GM12878 (cell line): ENCODE data around the gene ICAM2. TPM values are rescaled to one million over a fixed set of nuclear protein-coding genes. Genes with fewer than 3 reads are reported as not detected.
A peak's percentile ranks its signal among the peaks of the same experiment; 100 is the strongest.

Experiments
- ASH2L ChIP-seq: fragments of 300-600, 200-600 bp; sonication (generic); IDR thresholded peaks from 2 replicates; pipeline ENCODE4 v1.6.1; 2017; ENCODE audit warnings: low read depth, mild to moderate bottlenecking, borderline replicate concordance
- BCLAF1 ChIP-seq: fragments of 450-650 bp; IDR thresholded peaks from 2 replicates; pipeline ENCODE4 v1.6.1; 2017; ENCODE audit warnings: antibody characterized with exemption, mild to moderate bottlenecking, moderate library complexity
- CEBPZ ChIP-seq: fragments of 150-350 bp; IDR thresholded peaks from 2 replicates; pipeline ENCODE4 v1.6.1; 2016; ENCODE audit warnings: low read depth, low read length
- CHD4 ChIP-seq: fragments of 200-600 bp; sonication (generic); IDR thresholded peaks from 2 replicates; pipeline ENCODE4 v1.6.1; 2016; ENCODE audit warnings: mild to moderate bottlenecking
- NFIC ChIP-seq: IDR thresholded peaks from 2 replicates; pipeline ENCODE4 v1.6.1; 2012; ENCODE audit warnings: low read depth, mild to moderate bottlenecking, inconsistent platforms, low read length, moderate library complexity
- NR2C1 ChIP-seq: fragments of 450-650 bp; IDR thresholded peaks from 2 replicates; pipeline ENCODE4 v1.6.1; 2017; ENCODE audit warnings: antibody characterized with exemption, mild to moderate bottlenecking, moderate library complexity
- NR2C2 ChIP-seq: IDR thresholded peaks from 2 replicates; pipeline ENCODE4 v1.6.1; 2011; ENCODE audit warnings: borderline replicate concordance, low read depth; ENCODE audit not compliant: control insufficient read depth, insufficient read length
- PAX5 ChIP-seq: IDR thresholded peaks from 2 replicates; pipeline ENCODE4 v1.6.1; 2011; ENCODE audit warnings: low read depth, low read length, borderline replicate concordance
- SMC3 ChIP-seq: IDR thresholded peaks from 2 replicates; pipeline ENCODE4 v1.6.1; 2011; ENCODE audit warnings: low read length, improper control_type of control experiment, borderline replicate concordance
- TAF1 ChIP-seq: IDR thresholded peaks from 2 replicates; pipeline ENCODE4 v1.6.1; 2011; ENCODE audit warnings: mild to moderate bottlenecking, low read depth, low read length, borderline replicate concordance
- USF1 ChIP-seq: IDR thresholded peaks from 2 replicates; pipeline ENCODE4 v1.6.1; 2011; ENCODE audit warnings: borderline replicate concordance, low read depth, mild to moderate bottlenecking, moderate library complexity, mixed read lengths, low read length; ENCODE audit not compliant: insufficient read depth; ENCODE audit errors: extremely low read length
- WRNIP1 ChIP-seq: IDR thresholded peaks from 2 replicates; pipeline ENCODE4 v1.6.1; 2011; ENCODE audit warnings: low read depth, low read length, improper control_type of control experiment, borderline replicate concordance
- ZBTB40 ChIP-seq: fragments of 450-650 bp; IDR thresholded peaks from 2 replicates; pipeline ENCODE4 v1.6.1; 2016; ENCODE audit warnings: mild to moderate bottlenecking, moderate library complexity, borderline replicate concordance
- ZSCAN29 ChIP-seq: fragments of 450-650 bp; IDR thresholded peaks from 2 replicates; pipeline ENCODE4 v1.6.1; 2017; ENCODE audit warnings: mild to moderate bottlenecking, moderate library complexity
- polyA plus RNA-seq, 11 experiments: library from polyadenylated mRNA; depleted of rRNA in 4 of 11; unstranded in 6 of 11; stranded (reverse) in 5 of 11; fragments of >200 nt; fragmentation: Nextera tagmentation in 4 of 11; fragmentation: Illumina TruSeq in 1 of 11; extraction: Ambion mirVana in 4 of 11; extraction: Trizol in 1 of 11; gene quantifications; 1 replicate in 1 of 11; 2 replicates in 10 of 11; pipeline versions ENCODE4 v1.2.1 to v1.2.3, GENCODE V29; 2011 to 2016; ENCODE audit warnings: inconsistent platforms in 2 of 11, missing spikeins in 2 of 11, low read depth in 1 of 11
- total RNA-seq, 4 experiments: library from RNA; depleted of rRNA in 3 of 4; stranded (reverse); fragments of >200 nt in 3 of 4; fragmentation: Illumina TruSeq in 1 of 4; extraction: Trizol in 1 of 4; gene quantifications; 2 replicates each; pipeline versions ENCODE4 v1.2.1 to v1.2.3, GENCODE V29; 2013 to 2021

ICAM2 gene
- total and polyA plus RNA-seq, 10 of the 15 experiments (the other 5 are each of a cell fraction or from before 2014, with no cell fraction given): 23.6 to 108 (median 58.1) TPM

GRCh38 chr17:64020056-64020766 lies at the start of gene ICAM2 (continued):
- TF ChIP-seq WRNIP1 (no peak), CHD4 (no peak), TAF1 (peak; percentile 57; the same call in 1 of the 2 replicates), CEBPZ (no peak), NR2C2 (no peak), NR2C1 (no peak), ZBTB40 (no peak), ASH2L (0 out of 2 replicates have a peak, but pooled peaks have one; percentile 37), PAX5 (peak; percentile 64; the same call in 1 of the 2 replicates), SMC3 (no peak), NFIC (peak; percentile 62), USF1 (peak; percentile 80), ZSCAN29 (no peak), BCLAF1 (no peak)
